Measurements from ENCODE around the gene GRIN1.

GRCh38 chr9:137158625-137159024, 19.7 kb downstream of the GRIN1 start:
- TF ChIP-seq CTCF (IDR thresholded peaks at IDR 0.05; ENCODE audit: insufficient read depth, low read length, poor library complexity, severe bottlenecking) (no peak), EZH2phosphoT487 (conservative IDR thresholded peaks at IDR 0.05; ENCODE audit: low read length) (no peak)

Measured in SU-DHL-6 (cell line).